Measurements from ENCODE around the gene ZSCAN30.
"Not testable (repeated sequence)": the region's sequence is repeated elsewhere in the genome, so short reads cannot be mapped to it uniquely, and the experiment has no call there.

Gene ZSCAN30

DNA sequence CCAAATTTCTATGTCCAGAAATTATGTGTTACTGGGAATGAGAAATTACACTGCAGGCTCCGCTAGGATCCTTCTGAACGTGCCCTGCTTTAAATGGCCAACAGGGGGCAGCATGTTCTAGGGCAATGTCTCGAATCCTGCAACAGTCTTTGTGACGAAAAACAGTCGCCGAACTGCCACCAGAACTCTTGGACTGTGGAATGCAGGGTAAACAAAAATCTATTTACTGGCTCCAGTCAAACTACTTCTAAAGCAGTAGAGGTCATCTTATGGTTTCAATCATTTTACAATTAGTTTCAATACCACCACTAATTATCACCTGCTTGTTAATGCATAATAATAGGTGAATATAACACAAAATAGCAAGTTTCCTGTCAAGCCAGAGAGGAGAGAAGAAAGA lies 59.0 kb downstream of the ZSCAN30 start:
- DNase-seq (ENCODE audit: low spot score): peak; percentile 76

DNA sequence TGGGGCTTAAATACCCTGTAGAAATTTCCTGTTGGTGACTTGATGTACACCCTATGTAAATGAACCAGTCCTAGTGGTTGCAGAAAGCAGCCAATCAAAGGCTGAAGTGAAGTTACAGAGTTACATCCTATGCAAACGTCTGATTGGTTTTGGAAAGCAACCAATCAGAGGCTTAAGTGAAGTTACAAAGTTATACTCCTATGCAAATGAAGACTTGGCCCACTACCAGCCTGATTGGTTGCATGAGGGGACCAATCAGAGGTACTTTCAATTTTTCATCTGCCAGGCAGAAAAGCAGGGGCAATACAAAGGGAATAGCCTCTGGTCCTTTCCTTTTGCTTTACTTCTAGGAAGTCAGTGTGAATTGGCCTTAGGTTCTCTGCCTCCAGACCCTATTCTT lies 62.8 kb downstream of the ZSCAN30 start:
- DNase-seq (ENCODE audit: low spot score): no peak

DNA sequence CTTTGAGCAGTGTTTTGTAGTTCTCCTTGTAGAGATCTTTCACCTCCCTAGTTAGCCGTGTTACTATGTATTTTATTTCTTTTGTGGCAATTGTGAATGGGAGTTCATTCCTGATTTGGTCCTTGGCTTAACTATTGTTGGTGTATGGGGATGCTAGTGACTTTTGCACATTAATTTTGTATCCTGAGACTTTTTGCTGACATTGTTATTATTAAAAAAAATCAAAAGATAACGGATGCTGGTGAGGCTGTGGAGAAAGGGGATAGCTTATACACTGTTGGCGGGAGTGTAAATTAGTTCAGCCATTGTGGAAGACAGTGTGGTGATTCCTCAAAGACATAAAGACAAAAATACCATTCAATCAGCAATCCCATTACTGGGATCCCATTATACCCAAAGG lies 66.2 kb downstream of the ZSCAN30 start:
- no peak for DNase-seq (ENCODE audit: low spot score)

DNA sequence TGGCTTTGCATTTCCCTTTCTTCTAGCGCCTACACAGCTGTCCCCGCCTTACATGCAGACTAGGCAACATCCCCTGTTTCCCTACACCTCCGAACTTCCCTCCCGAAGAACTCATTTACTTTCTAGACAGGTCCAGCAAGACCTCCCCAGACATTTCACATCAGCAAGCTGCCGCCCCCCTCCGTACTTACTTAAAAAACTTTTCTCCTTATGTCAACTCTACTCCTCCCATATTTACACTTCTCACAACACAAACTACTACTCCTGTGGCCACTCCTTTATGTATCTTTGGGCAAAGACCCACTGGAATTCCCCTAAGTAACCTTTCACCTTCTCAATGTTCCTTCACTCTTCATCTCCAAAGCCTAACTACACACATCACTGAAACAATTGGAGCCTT lies 69.6 kb downstream of the ZSCAN30 start:
- no peak for DNase-seq (ENCODE audit: low spot score)

DNA sequence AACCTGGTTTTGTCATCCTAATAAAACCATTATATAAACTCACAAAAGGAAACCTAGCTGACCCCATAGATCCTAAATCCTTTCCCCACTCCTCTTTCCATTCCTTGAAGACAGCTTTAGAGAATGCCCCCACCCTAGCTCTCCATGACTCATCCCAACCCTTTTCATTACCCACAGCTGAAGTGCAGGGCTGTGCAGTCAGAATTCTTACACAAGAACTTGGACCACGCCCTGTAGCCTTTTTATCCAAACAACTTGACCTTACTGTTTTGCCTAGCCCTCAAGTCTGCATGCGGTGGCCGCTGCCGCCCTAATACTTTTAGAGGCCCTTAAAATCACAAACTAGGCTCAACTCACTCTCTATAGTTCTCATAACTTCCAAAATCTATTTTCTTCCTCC lies 70.7 kb downstream of the ZSCAN30 start:
- not testable (repeated sequence) for DNase-seq (ENCODE audit: low spot score)

DNA sequence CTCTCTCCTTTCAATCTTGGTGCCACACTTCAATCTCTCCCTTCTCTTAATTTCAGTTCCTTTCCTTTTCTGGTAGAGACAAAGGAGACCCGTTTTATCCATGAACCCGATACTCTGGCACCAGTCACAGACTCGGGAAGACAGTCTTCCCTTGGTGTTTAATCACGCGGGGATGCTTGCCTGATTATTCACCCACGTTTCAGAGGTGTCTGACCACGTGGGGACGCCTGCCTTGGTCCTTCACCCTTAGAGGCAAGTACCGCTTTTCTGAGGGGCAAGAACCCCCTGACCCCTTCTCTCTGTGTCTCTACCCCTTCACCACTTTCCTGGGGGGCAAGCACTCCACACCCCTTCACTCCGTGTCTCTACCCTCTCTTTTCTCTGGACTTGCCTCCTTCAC lies 73.4 kb downstream of the ZSCAN30 start:
- DNase-seq (ENCODE audit: low spot score): not testable (repeated sequence)

DNA sequence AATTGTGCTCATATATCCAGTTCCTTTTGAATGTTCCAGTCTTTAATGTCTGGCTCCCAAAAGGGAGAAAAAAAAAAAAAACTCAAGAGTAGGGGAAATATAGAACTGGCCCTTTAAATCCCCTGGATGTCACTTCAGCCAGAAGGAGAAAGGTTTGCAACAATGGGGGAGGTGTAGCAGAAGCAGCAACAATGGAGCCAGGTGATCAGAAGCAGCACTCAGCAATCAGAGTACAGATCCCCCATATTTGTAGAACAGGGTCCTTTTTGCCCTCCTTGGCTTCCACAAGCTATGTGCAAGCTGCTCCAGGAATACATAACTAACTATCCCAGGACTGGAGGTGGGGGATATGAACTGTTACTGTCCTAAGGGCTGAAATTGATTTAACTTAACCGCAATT lies 75.0 kb downstream of the ZSCAN30 start:
- DNase-seq (ENCODE audit: low spot score): no peak

DNA sequence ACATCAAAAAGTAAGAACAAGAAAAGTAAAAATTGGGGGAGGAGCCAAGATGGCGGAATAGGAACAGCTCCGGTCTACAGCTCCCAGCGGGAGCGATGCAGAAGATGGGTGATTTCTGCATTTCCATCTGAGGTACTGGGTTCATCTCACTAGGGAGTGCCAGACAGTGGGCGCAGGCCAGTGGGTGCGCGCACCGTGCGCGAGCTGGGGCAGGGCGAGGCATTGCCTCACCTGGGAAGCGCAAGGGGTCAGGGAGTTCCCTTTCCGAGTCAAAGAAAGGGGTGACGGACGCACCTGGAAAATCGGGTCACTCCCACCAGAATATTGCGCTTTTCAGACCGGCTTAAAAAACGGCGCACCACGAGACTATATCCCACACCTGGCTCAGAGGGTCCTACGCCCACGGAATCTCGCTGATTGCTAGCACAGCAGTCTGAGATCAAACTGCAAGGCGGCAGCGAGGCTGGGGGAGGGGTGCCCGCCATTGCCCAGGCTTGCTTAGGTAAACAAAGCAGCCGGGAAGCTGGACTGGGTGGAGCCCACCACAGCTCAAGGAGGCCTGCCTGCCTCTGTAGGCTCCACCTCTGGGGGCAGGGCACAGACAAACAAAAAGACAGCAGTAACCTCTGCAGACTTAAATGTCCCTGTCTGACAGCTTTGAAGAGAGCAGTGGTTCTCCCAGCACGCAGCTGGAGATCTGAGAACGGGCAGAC lies 84.1 kb downstream of the ZSCAN30 start:
- DNase-seq (ENCODE audit: low spot score): not testable (repeated sequence)

DNA sequence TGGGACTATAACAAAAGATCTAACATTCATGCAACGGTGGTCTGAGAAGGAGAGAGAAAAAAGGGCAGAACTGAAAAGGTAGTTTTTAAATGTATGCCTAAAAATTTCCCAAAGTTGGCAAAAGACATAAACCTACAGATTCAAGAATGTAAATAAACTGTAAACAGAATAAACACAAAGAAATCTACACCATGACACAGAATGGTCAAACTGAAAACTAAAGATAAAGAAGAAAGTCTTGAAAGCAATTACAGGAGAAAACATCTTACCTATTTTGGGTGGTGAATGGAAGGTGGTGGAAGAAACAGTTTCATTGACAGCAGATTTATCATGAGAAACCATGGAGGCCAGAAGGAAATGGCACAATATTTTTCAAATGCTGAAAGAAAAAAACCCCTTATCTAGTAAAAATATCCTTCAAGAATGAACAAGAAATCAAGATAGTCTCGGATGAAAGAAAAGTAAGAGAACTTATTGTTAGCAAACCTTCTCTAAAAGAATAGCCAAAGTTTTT lies 84.8 kb downstream of the ZSCAN30 start:
- DNase-seq (ENCODE audit: low spot score): no peak

DNA sequence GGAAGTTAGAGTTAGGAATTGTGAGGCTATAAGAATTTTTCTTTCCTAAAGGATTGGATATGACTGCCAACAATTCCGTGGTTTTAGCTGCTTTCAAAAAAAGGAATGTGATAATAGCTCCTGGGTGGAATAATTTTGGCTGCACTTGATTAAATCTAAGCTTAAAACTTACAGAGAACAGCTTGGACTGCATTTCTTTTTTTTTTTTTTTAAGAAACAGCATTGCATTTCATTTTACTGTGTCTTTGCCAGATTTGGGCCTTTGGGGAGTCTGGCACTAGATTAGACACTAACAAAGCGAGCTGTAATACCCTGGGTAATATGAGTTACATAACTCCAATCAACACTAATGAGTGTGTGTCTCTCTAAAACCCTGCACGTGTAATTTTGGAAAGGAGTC lies 87.0 kb downstream of the ZSCAN30 start:
- DNase-seq (ENCODE audit: low spot score): no peak

DNA sequence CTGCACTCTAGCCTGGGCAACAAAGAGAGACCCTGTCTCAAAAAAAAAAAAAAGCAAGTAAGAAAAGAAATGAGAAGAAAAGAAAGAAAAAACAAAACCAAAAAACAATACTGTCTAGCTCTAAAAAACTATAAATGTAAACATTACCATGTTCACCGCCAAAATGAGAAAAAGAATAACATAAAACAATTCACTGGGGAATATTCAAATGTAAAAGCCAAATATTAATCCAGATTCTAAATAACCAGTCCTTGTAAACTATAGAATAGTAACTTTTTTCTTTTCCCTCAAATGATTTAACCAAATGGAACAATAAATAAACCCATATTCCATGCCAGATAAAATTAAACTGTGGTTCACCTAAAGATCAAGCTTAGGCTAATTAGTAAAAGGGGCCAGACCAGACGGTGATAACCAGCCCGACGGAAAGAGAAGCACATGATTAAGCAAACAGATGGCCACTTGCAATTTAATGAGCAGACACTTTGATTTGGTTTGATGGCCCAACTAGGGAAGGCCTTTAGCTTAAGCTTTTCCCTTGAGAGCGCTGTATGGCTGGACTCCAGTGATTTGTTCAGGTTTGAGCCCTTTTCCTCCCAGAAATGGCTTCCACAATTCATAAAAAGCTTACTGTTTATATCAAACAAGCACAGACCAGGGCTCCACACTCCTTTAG lies 88.6 kb downstream of the ZSCAN30 start:
- no peak for DNase-seq (ENCODE audit: low spot score)
